GM12878 (cell line): ENCODE results near the gene C5AR2. TPM values are rescaled to one million over a fixed set of nuclear protein-coding genes. Genes with fewer than 3 reads are reported as not detected.

Experiments
- ATAC-seq: fragments of 200-7000 bp; cut with Tn5 transposase; 3 replicates; pipeline ENCODE4 v1.9.1; 2020; ENCODE audit warnings: mild to moderate bottlenecking, moderate library complexity
- BruUV-seq: library from RNA; stranded (reverse); fragments of 400-500 nt; replicated peaks from 2 replicates; lab custom pipeline; 2021; lab: Mats Ljungman, UMichigan
- CTCF ChIA-PET: fragments of 300-600 bp; sonication (Branson Sonifier 250); formaldehyde crosslinking; extraction: SDS; loops from one replicate; lab custom pipeline; 2021; ENCODE audit warnings: inconsistent platforms; lab: Yijun Ruan, JAX
- POLR2A ChIA-PET: fragments of 350-600 bp; formaldehyde crosslinking; extraction: SDS; loops from one replicate; lab custom pipeline; 2021; ENCODE audit warnings: inconsistent platforms; lab: Charles Lee
- RAD21 ChIA-PET: fragments of 300-600 bp; sonication (Branson Sonifier 250); formaldehyde crosslinking; loops from one replicate; lab custom pipeline; 2023; ENCODE audit warnings: antibody characterized with exemption; ENCODE audit not compliant: unreplicated experiment; lab: Charles Lee
- SMC1A ChIA-PET: fragments of 300-600 bp; sonication (Branson Sonifier 250); formaldehyde crosslinking; loops from one replicate; lab custom pipeline; 2023; ENCODE audit not compliant: unreplicated experiment, uncharacterized antibody; lab: Charles Lee
- DNase-seq: peaks from one replicate; pipeline ENCODE4 v3.0.0-alpha.2; 2011; ENCODE audit warnings: low read depth, low spot score
- FAIRE-seq: peaks from 3 replicates; lab custom pipeline; 2011; peaks lifted over from hg19 to GRCh38; lab: Jason Lieb, UNC
- H2AFZ ChIP-seq: 2 replicates; pipeline ENCODE4 v1.6.0; 2011; ENCODE audit warnings: low read depth, low read length, control low read depth; ENCODE audit not compliant: control insufficient read depth
- H3K27ac ChIP-seq: 2 replicates; pipeline ENCODE4 v1.5.1; 2011; ENCODE audit warnings: control low read depth; ENCODE audit not compliant: control insufficient read depth, insufficient read depth
- H3K27me3 ChIP-seq, 2 experiments: replicated peaks in 1 of 2; 2 replicates each; pipeline versions ENCODE4 v1.6.0 to v1.6.1; 2011; ENCODE audit warnings: low read length in 1 of 2; ENCODE audit not compliant: control insufficient read depth in 2 of 2, insufficient read depth in 2 of 2
- H3K36me3 ChIP-seq, 2 experiments: 2 replicates each; pipeline ENCODE4 v1.5.1; 2011; ENCODE audit warnings: low read length in 1 of 2; ENCODE audit not compliant: control insufficient read depth in 2 of 2, insufficient read depth in 2 of 2
- H3K4me1 ChIP-seq: 2 replicates; pipeline ENCODE4 v1.6.1; 2011; ENCODE audit warnings: mild to moderate bottlenecking, low read length, moderate library complexity, mixed read lengths; ENCODE audit not compliant: control insufficient read depth, insufficient read depth
- H3K4me2 ChIP-seq: 2 replicates; pipeline ENCODE4 v1.6.0; 2011; ENCODE audit warnings: control low read depth; ENCODE audit not compliant: control insufficient read depth, insufficient read depth
- H3K4me3 ChIP-seq: fragments of 200-600 bp; sonication (generic); 2 replicates; pipeline ENCODE4 v1.5.1; 2016
- H3K79me2 ChIP-seq: 2 replicates; pipeline ENCODE4 v1.6.0; 2011; ENCODE audit warnings: low read length; ENCODE audit not compliant: control insufficient read depth, insufficient read depth
- H3K9ac ChIP-seq: 2 replicates; pipeline ENCODE4 v1.8.0; 2011; ENCODE audit warnings: low read length, control low read depth, mixed read lengths; ENCODE audit not compliant: control insufficient read depth, insufficient read depth
- H3K9me3 ChIP-seq: replicated peaks from 3 replicates; pipeline ENCODE4 v1.5.1; 2011; ENCODE audit warnings: mild to moderate bottlenecking, low read length; ENCODE audit not compliant: control insufficient read depth, insufficient read depth
- H4K20me1 ChIP-seq: 2 replicates; pipeline ENCODE4 v1.6.0; 2011; ENCODE audit not compliant: control insufficient read depth, insufficient read depth
- CHD4 ChIP-seq: fragments of 200-600 bp; sonication (generic); IDR thresholded peaks from 2 replicates; pipeline ENCODE4 v1.6.1; 2016; ENCODE audit warnings: mild to moderate bottlenecking
- EED ChIP-seq: sonication (generic); IDR thresholded peaks from 2 replicates; pipeline ENCODE4 v1.6.1; 2016; ENCODE audit warnings: antibody characterized with exemption, low read depth
- GATAD2B ChIP-seq: fragments of 450-650 bp; conservative IDR thresholded peaks from 2 replicates; pipeline ENCODE4 v1.6.1; 2017; ENCODE audit warnings: low read depth, mild to moderate bottlenecking, moderate library complexity
- HDAC6 ChIP-seq: fragments of 200-600 bp; sonication (generic); IDR thresholded peaks from one replicate; pipeline ENCODE4 v1.8.0; 2017; ENCODE audit warnings: antibody characterized with exemption; ENCODE audit not compliant: unreplicated experiment
- KDM1A ChIP-seq: fragments of 200-600 bp; sonication (generic); IDR thresholded peaks from 2 replicates; pipeline ENCODE4 v1.6.1; 2016; ENCODE audit warnings: borderline replicate concordance
- MEF2A ChIP-seq: IDR thresholded peaks from 2 replicates; pipeline ENCODE4 v1.6.1; 2011; ENCODE audit warnings: low read depth, mild to moderate bottlenecking, low read length, moderate library complexity; ENCODE audit not compliant: insufficient read depth
- NR2C2 ChIP-seq: IDR thresholded peaks from 2 replicates; pipeline ENCODE4 v1.6.1; 2011; ENCODE audit warnings: borderline replicate concordance, low read depth; ENCODE audit not compliant: control insufficient read depth, insufficient read length
- PAX8 ChIP-seq: fragments of 450-650 bp; IDR thresholded peaks from 2 replicates; pipeline ENCODE4 v1.6.1; 2017; ENCODE audit warnings: mild to moderate bottlenecking, moderate library complexity
- SIN3A ChIP-seq: IDR thresholded peaks from 2 replicates; pipeline ENCODE4 v1.6.1; 2012; ENCODE audit warnings: low read depth, low read length, improper control_type of control experiment
- SIX5 ChIP-seq: IDR thresholded peaks from 2 replicates; pipeline ENCODE4 v1.6.1; 2011; ENCODE audit warnings: mild to moderate bottlenecking, low read depth, low read length, moderate library complexity; ENCODE audit not compliant: severe bottlenecking
- SP1 ChIP-seq: IDR thresholded peaks from one replicate; pipeline ENCODE4 v1.6.1; 2011; ENCODE audit warnings: low read depth, low read length
- SPI1 ChIP-seq: IDR thresholded peaks from 2 replicates; pipeline ENCODE4 v1.6.1; 2011; ENCODE audit warnings: low read depth, mild to moderate bottlenecking, low read length, moderate library complexity, borderline replicate concordance; ENCODE audit not compliant: insufficient read depth
- TBL1XR1 ChIP-seq: IDR thresholded peaks from 2 replicates; pipeline ENCODE4 v1.6.1; 2012; ENCODE audit warnings: low read depth, low read length, improper control_type of control experiment
- ZNF217 ChIP-seq: fragments of 450-650 bp; IDR thresholded peaks from 2 replicates; pipeline ENCODE4 v1.6.1; 2017; ENCODE audit warnings: antibody characterized with exemption, mild to moderate bottlenecking
- ZNF622 ChIP-seq: fragments of 450-650 bp; IDR thresholded peaks from 2 replicates; pipeline ENCODE4 v1.6.1; 2017; ENCODE audit warnings: mild to moderate bottlenecking, inconsistent platforms
- ZSCAN29 ChIP-seq: fragments of 450-650 bp; IDR thresholded peaks from 2 replicates; pipeline ENCODE4 v1.6.1; 2017; ENCODE audit warnings: mild to moderate bottlenecking, moderate library complexity
- WGBS: methylation state at CpG from one replicate; pipeline ENCODE4 v1.1.6; 2016; ENCODE audit warnings: low lambda C conversion rate; ENCODE audit not compliant: insufficient replicate concordance, insufficient coverage; ENCODE audit errors: missing lambda C conversion rate; 5-methylcytosine and 5-hydroxymethylcytosine counted together
- in situ Hi-C: fragments of 300-500 bp; cut with MboI; formaldehyde crosslinking; loops from 9 replicates; pipeline ENCODE4 v1.14.3; 2018; ENCODE audit warnings: mixed read lengths
- intact Hi-C: fragments of 100-400 bp; cut with micrococcal nuclease; formaldehyde crosslinking; loops from one replicate; pipeline ENCODE4 v1.14.2; 2022; ENCODE audit not compliant: unreplicated experiment
- polyA plus RNA-seq, 11 experiments: library from polyadenylated mRNA; depleted of rRNA in 4 of 11; unstranded in 6 of 11; stranded (reverse) in 5 of 11; fragments of >200 nt; fragmentation: Nextera tagmentation in 4 of 11; fragmentation: Illumina TruSeq in 1 of 11; extraction: Ambion mirVana in 4 of 11; extraction: Trizol in 1 of 11; gene quantifications; 1 replicate in 1 of 11; 2 replicates in 10 of 11; pipeline versions ENCODE4 v1.2.1 to v1.2.3, GENCODE V29; 2011 to 2016; ENCODE audit warnings: inconsistent platforms in 2 of 11, missing spikeins in 2 of 11, low read depth in 1 of 11
- total RNA-seq, 4 experiments: library from RNA; depleted of rRNA in 3 of 4; stranded (reverse); fragments of >200 nt in 3 of 4; fragmentation: Illumina TruSeq in 1 of 4; extraction: Trizol in 1 of 4; gene quantifications; 2 replicates each; pipeline versions ENCODE4 v1.2.1 to v1.2.3, GENCODE V29; 2013 to 2021
- TF ChIP-seq, protein P1 (sequence below): fragments of 450-650 bp; IDR thresholded peaks from 2 replicates; pipeline ENCODE4 v1.6.1; 2016; ENCODE audit warnings: mild to moderate bottlenecking, moderate library complexity, borderline replicate concordance
- TF ChIP-seq, protein P2 (sequence below): IDR thresholded peaks from 2 replicates; pipeline ENCODE4 v1.6.1; 2011; ENCODE audit warnings: borderline replicate concordance, low read depth, mild to moderate bottlenecking, moderate library complexity, low read length; ENCODE audit not compliant: insufficient read depth, poor library complexity, severe bottlenecking
- TF ChIP-seq, protein P3 (sequence below): fragments of 450-650 bp; IDR thresholded peaks from 2 replicates; pipeline ENCODE4 v1.6.1; 2017; ENCODE audit warnings: low read depth, mild to moderate bottlenecking, moderate library complexity

The C5AR2 gene
- total and polyA plus RNA-seq, 10 of the 15 experiments (the other 5 are each of a cell fraction or from before 2014, with no cell fraction given), result 0.01 TPM; not detected in 9

DNA sequence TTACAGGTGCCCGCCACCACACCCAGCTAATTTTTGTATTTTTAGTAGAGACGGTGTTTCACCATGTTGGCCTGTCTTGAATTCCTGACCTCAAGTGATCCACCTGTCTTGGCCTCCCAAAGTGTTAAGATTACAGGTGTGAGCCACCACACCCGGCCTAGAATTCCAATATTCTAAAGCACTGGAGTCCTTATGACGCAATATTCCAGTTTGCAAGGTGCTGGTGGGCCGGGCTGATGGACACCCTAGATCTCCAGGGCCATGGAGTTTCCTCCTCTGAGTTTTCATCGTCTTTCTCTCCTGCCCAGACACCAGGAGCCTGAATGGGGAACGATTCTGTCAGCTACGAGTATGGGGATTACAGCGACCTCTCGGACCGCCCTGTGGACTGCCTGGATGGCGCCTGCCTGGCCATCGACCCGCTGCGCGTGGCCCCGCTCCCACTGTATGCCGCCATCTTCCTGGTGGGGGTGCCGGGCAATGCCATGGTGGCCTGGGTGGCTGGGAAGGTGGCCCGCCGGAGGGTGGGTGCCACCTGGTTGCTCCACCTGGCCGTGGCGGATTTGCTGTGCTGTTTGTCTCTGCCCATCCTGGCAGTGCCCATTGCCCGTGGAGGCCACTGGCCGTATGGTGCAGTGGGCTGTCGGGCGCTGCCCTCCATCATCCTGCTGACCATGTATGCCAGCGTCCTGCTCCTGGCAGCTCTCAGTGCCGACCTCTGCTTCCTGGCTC is 8.7 kb downstream of the C5AR2 start:
- no peak overlapping the region for H3K9ac ChIP-seq
- no peaks in the 10 kb centered on the region for H3K4me1 ChIP-seq
- no peak overlapping the region for H2AFZ ChIP-seq
- ATAC-seq (no peak), FAIRE-seq (no peak), DNase-seq (no peak)
- BruUV-seq, result no TSS peak
- H3K27me3 ChIP-seq, result no peaks in the 10 kb centered on the region
- no peak overlapping the region for H3K4me2 ChIP-seq
- in situ Hi-C loops (no loop called here), intact Hi-C loops (no loop called here)
- H3K36me3 ChIP-seq, result no peaks in the 10 kb centered on the region
- WGBS, result 70% methylated on average over 29 of the region's 29 CpGs
- ChIA-PET SMC1A (no interaction called here), CTCF (interaction anchor here (3.8 kb wide), 1 partner anchor 8 kb away, joined by 21 read pairs; the partner anchor contains the start of gene DHX34), POLR2A (no interaction called here), RAD21 (no interaction called here)
- H3K9me3 ChIP-seq, result no peaks in the 10 kb centered on the region
- no peak overlapping the region for H3K27ac ChIP-seq
- no peaks in the 10 kb centered on the region for H3K79me2 ChIP-seq
- H3K4me3 ChIP-seq, result no peak overlapping the region
- H4K20me1 ChIP-seq, result no peaks in the 10 kb centered on the region
- TF ChIP-seq CHD4, result no peak
- no peak for TF ChIP-seq SP1
- TF ChIP-seq GATAD2B, result no peak
- TF ChIP-seq, protein P1, sequence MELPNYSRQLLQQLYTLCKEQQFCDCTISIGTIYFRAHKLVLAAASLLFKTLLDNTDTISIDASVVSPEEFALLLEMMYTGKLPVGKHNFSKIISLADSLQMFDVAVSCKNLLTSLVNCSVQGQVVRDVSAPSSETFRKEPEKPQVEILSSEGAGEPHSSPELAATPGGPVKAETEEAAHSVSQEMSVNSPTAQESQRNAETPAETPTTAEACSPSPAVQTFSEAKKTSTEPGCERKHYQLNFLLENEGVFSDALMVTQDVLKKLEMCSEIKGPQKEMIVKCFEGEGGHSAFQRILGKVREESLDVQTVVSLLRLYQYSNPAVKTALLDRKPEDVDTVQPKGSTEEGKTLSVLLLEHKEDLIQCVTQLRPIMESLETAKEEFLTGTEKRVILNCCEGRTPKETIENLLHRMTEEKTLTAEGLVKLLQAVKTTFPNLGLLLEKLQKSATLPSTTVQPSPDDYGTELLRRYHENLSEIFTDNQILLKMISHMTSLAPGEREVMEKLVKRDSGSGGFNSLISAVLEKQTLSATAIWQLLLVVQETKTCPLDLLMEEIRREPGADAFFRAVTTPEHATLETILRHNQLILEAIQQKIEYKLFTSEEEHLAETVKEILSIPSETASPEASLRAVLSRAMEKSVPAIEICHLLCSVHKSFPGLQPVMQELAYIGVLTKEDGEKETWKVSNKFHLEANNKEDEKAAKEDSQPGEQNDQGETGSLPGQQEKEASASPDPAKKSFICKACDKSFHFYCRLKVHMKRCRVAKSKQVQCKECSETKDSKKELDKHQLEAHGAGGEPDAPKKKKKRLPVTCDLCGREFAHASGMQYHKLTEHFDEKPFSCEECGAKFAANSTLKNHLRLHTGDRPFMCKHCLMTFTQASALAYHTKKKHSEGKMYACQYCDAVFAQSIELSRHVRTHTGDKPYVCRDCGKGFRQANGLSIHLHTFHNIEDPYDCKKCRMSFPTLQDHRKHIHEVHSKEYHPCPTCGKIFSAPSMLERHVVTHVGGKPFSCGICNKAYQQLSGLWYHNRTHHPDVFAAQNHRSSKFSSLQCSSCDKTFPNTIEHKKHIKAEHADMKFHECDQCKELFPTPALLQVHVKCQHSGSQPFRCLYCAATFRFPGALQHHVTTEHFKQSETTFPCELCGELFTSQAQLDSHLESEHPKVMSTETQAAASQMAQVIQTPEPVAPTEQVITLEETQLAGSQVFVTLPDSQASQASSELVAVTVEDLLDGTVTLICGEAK, result no peak
- no peak for TF ChIP-seq PAX8
- no peak for TF ChIP-seq MEF2A
- TF ChIP-seq, protein P2, sequence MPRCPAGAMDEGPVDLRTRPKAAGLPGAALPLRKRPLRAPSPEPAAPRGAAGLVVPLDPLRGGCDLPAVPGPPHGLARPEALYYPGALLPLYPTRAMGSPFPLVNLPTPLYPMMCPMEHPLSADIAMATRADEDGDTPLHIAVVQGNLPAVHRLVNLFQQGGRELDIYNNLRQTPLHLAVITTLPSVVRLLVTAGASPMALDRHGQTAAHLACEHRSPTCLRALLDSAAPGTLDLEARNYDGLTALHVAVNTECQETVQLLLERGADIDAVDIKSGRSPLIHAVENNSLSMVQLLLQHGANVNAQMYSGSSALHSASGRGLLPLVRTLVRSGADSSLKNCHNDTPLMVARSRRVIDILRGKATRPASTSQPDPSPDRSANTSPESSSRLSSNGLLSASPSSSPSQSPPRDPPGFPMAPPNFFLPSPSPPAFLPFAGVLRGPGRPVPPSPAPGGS, result no peak
- TF ChIP-seq SIX5, result no peak
- no peak for TF ChIP-seq SPI1
- TF ChIP-seq, protein P3, sequence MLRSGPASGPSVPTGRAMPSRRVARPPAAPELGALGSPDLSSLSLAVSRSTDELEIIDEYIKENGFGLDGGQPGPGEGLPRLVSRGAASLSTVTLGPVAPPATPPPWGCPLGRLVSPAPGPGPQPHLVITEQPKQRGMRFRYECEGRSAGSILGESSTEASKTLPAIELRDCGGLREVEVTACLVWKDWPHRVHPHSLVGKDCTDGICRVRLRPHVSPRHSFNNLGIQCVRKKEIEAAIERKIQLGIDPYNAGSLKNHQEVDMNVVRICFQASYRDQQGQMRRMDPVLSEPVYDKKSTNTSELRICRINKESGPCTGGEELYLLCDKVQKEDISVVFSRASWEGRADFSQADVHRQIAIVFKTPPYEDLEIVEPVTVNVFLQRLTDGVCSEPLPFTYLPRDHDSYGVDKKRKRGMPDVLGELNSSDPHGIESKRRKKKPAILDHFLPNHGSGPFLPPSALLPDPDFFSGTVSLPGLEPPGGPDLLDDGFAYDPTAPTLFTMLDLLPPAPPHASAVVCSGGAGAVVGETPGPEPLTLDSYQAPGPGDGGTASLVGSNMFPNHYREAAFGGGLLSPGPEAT, result no peak
- TF ChIP-seq KDM1A, result no peak
- no peak for TF ChIP-seq TBL1XR1
- TF ChIP-seq HDAC6, result no peak
- TF ChIP-seq NR2C2, result no peak
- TF ChIP-seq SIN3A, result no peak
- TF ChIP-seq EED, result no peak
- no peak for TF ChIP-seq ZNF622
- TF ChIP-seq ZSCAN29, result no peak
- no peak for TF ChIP-seq ZNF217
